ENCODE results near the gene BMP8B. TPM values are rescaled to one million over a fixed set of nuclear protein-coding genes. Genes with fewer than 3 reads are reported as not detected.

The BMP8B gene
- total RNA-seq, 1 experiment from 2014 or later: not detected

DNA sequence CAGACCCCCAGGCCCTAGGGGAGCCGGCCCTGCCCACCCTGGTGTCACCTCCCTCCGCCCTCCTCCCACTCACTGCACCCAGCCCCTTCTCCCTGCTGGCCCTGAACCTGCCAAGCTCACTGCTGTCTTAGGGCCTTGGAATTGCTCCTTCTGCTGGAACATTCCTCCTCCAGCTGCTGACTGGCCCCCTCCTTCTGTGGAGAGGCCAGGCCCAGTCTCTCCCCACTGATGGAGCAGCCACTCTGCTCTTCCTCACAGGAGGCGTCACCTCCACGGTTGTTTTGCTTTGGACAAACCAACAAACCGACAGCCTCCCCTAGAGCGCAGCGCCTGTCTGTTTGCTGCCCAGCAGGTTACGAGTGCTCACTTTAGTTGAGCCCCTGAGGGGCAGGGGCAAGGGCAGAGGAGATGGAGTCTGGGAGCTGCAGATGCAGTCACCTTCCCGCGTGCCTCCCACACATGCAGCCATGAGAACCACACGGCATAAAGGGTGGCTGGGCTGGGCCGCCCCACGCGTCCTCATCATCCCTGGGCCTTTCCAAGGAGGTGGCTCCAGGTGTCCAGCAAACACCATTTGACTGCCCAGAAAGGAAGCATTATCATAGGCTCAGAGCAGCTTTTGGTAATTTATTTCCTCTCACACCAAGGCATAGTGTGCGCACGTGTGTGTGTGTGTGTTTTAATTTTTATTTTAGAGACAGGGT is 27.0 kb downstream of the BMP8B start:
- Histone ChIP-seq H4K20me1 (ENCODE audit: insufficient read depth, low read depth, low read length) (no peaks in the 10 kb centered on the region), H3K4me3 (ENCODE audit: low read length) (no peak overlapping the region), H3K27ac (ENCODE audit: low read length) (no peak overlapping the region), H3K9me2 (replicated peaks; ENCODE audit: insufficient read depth, low read length) (no peaks in the 10 kb centered on the region), H3K36me3 (ENCODE audit: insufficient read depth, low read length) (no peaks in the 10 kb centered on the region), H3K79me2 (ENCODE audit: low read length) (no peaks in the 10 kb centered on the region), H3K9ac (ENCODE audit: low read length) (no peak overlapping the region), H2AFZ (ENCODE audit: low read length) (no peak overlapping the region), H3K9me3 (ENCODE audit: low read length) (no peaks in the 10 kb centered on the region), H3K4me1 (ENCODE audit: low read length) (no peaks in the 10 kb centered on the region), H3K4me2 (ENCODE audit: low read depth, low read length, poor library complexity, severe bottlenecking) (no peak overlapping the region), H3K27me3 (ENCODE audit: low read length) (no peaks in the 10 kb centered on the region)
- no peak for DNase-seq

DNA sequence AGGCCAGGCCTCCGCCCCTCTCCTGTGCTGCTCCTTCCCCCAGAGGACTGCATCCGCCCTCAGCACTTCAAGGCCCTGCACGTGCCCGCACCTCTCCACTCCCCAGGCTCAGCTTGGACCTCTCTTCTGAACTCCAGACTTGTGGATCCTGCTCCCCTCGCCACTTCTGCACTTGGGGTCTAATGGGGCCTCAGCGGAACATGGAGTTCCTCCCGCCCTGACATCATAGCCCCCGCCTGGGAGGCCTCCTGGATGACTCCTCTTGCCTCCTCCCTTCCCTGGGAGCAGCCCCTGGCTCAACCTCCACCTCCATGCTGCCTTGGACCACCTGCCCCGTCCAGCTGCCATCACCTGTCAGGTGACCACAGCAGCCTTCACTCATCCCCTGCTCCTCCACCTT is 27.6 kb downstream of the BMP8B start:
- H3K27me3 ChIP-seq (ENCODE audit: low read length): no peaks in the 10 kb centered on the region
- no peak overlapping the region for H3K9ac ChIP-seq (ENCODE audit: low read length)
- no peaks in the 10 kb centered on the region for H3K9me2 ChIP-seq (replicated peaks; ENCODE audit: insufficient read depth, low read length)
- DNase-seq: no peak
- H3K9me3 ChIP-seq (ENCODE audit: low read length): no peaks in the 10 kb centered on the region
- H2AFZ ChIP-seq (ENCODE audit: low read length): no peak overlapping the region
- no peaks in the 10 kb centered on the region for H3K36me3 ChIP-seq (ENCODE audit: insufficient read depth, low read length)
- H3K4me1 ChIP-seq (ENCODE audit: low read length): no peaks in the 10 kb centered on the region
- no peaks in the 10 kb centered on the region for H4K20me1 ChIP-seq (ENCODE audit: insufficient read depth, low read depth, low read length)
- no peak overlapping the region for H3K4me2 ChIP-seq (ENCODE audit: low read depth, low read length, poor library complexity, severe bottlenecking)
- H3K79me2 ChIP-seq (ENCODE audit: low read length): no peaks in the 10 kb centered on the region
- no peak overlapping the region for H3K27ac ChIP-seq (ENCODE audit: low read length)
- no peak overlapping the region for H3K4me3 ChIP-seq (ENCODE audit: low read length)

DNA sequence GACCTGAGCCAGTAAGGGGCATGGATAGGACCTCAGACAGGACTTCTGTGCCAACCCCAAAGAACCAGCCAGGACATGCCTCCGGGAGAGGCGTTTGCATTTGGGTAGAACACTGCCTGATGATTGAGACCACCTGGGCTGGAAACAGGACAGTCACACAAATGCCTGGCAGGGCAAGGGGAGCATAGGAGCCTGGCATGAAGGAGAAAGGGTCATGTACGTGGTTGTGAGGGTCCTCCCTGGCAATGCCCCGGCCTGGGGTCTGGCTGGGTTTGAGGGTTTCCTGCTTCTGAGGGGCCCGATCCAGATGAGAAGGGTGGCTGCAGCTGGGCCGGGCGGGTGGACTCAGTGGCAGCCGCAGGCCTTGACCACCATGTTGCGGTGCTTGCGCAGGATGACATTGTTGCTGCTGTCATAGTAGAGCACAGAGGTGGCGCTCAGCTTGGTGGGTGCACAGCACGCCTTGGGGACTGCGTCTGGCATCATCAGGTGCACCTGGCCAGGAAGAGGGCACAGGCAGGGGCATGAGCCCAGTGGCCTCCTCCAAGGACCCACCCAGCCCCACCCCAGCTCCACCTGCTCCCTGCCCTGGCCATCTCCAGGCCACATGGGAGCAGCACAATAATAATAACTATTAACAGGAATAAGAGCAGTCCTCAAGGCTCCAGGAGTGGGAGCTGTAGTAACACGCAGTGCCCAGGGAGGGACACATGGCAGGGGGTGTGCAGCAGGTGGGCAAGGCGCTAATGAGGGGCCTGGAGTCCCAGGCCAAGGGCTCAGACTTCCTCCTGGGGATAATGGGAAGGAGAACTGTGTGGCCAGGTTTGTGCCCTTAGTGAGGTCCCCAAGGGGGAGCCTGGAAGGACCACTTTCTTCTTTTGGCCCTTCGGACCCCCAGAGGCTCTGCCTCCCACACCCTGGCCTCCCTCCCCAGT is 28.3 kb downstream of the BMP8B start:
- 0 out of 2 replicates have a peak, but pooled peaks cover 3% of the 10 kb centered on the region for H3K36me3 ChIP-seq (ENCODE audit: insufficient read depth, low read length)
- H3K27me3 ChIP-seq (ENCODE audit: low read length): no peaks in the 10 kb centered on the region
- no peak overlapping the region for H3K9ac ChIP-seq (ENCODE audit: low read length)
- no peak overlapping the region for H2AFZ ChIP-seq (ENCODE audit: low read length)
- no peak overlapping the region for H3K27ac ChIP-seq (ENCODE audit: low read length)
- 0 out of 2 replicates have a peak, but pooled peaks cover 3% of the 10 kb centered on the region for H4K20me1 ChIP-seq (ENCODE audit: insufficient read depth, low read depth, low read length)
- no peak overlapping the region for H3K4me2 ChIP-seq (ENCODE audit: low read depth, low read length, poor library complexity, severe bottlenecking)
- no peaks in the 10 kb centered on the region for H3K9me2 ChIP-seq (replicated peaks; ENCODE audit: insufficient read depth, low read length)
- no peak for DNase-seq
- no peaks in the 10 kb centered on the region for H3K4me1 ChIP-seq (ENCODE audit: low read length)
- no peak overlapping the region for H3K4me3 ChIP-seq (ENCODE audit: low read length)
- H3K9me3 ChIP-seq (ENCODE audit: low read length): no peaks in the 10 kb centered on the region
- no peaks in the 10 kb centered on the region for H3K79me2 ChIP-seq (ENCODE audit: low read length)

- H3K4me2 ChIP-seq (ENCODE audit: low read depth, low read length, poor library complexity, severe bottlenecking): no peak overlapping the region
- H3K27ac ChIP-seq (ENCODE audit: low read length): no peak overlapping the region
- H3K27me3 ChIP-seq (ENCODE audit: low read length): no peaks in the 10 kb centered on the region
Observed at GRCh38 chr1:39759436-39759726, 29.3 kb downstream of the BMP8B start.

DNA sequence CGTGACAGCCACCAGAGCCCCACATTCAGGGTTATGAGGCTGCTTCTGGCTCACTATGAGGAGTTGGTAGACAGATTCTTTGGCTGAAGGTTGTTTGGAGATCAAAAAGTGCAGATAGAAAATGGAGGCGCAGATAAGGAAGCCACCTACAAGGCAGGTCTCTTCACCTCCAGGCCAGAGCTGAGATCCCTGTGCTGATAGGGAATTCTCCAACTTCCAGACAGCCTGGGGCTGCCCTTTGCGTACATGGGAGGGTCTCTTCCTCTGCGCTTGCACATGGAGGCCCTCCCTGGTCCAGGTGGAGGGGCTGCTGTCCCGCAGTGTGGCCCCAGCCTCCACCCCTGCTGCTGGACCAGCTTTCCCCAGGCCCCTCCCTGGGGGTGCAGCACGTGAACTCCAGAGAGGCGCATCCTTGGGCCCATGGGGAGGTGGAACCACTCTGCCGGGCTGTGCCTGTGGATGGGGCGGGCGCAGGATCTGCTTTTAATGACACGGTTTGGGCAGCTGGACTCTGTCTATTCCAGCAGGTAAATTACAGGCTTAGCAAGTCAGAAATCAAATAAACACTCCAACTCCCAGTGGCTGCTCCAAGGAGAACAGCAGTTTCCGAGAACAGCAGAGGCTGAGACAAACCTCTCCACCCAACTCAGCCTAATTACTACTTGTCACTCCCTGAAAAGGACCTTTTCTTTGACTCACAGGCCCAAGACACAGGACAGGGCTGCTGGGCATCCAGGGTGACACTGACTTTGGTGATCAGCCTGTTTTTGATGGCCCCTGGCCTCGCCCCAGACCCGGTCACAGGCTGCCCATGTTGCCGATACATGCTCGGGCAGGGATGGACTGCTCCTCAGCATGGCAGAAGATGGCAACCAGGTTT is 29.9 kb downstream of the BMP8B start:
- Histone ChIP-seq H3K4me3 (ENCODE audit: low read length) (no peak overlapping the region), H3K9me2 (replicated peaks; ENCODE audit: insufficient read depth, low read length) (no peaks in the 10 kb centered on the region), H3K79me2 (ENCODE audit: low read length) (no peaks in the 10 kb centered on the region), H3K27ac (ENCODE audit: low read length) (no peak overlapping the region), H3K9ac (ENCODE audit: low read length) (no peak overlapping the region), H3K4me2 (ENCODE audit: low read depth, low read length, poor library complexity, severe bottlenecking) (no peak overlapping the region), H3K4me1 (ENCODE audit: low read length) (no peaks in the 10 kb centered on the region), H3K27me3 (ENCODE audit: low read length) (no peaks in the 10 kb centered on the region), H3K9me3 (ENCODE audit: low read length) (no peaks in the 10 kb centered on the region), H2AFZ (ENCODE audit: low read length) (no peak overlapping the region), H4K20me1 (ENCODE audit: insufficient read depth, low read depth, low read length) (0 out of 2 replicates have a peak, but pooled peaks cover 3% of the 10 kb centered on the region), H3K36me3 (ENCODE audit: insufficient read depth, low read length) (peaks cover 8% of the 10 kb centered on the region; the same call in 1 of the 2 replicates)
- DNase-seq: no peak

More at GRCh38 chr1:39759436-39759726, 29.3 kb downstream of the BMP8B start:
- H3K9ac ChIP-seq (ENCODE audit: low read length): no peak overlapping the region
- H2AFZ ChIP-seq (ENCODE audit: low read length): no peak overlapping the region
- H4K20me1 ChIP-seq (ENCODE audit: insufficient read depth, low read depth, low read length): 0 out of 2 replicates have a peak, but pooled peaks cover 3% of the 10 kb centered on the region
- H3K79me2 ChIP-seq (ENCODE audit: low read length): no peaks in the 10 kb centered on the region
- no peak overlapping the region for H3K4me3 ChIP-seq (ENCODE audit: low read length)
- no peak for DNase-seq
- no peaks in the 10 kb centered on the region for H3K9me3 ChIP-seq (ENCODE audit: low read length)
- H3K4me1 ChIP-seq (ENCODE audit: low read length): no peaks in the 10 kb centered on the region
- H3K36me3 ChIP-seq (ENCODE audit: insufficient read depth, low read length): 0 out of 2 replicates have a peak, but pooled peaks cover 3% of the 10 kb centered on the region
- no peaks in the 10 kb centered on the region for H3K9me2 ChIP-seq (replicated peaks; ENCODE audit: insufficient read depth, low read length)

DNA sequence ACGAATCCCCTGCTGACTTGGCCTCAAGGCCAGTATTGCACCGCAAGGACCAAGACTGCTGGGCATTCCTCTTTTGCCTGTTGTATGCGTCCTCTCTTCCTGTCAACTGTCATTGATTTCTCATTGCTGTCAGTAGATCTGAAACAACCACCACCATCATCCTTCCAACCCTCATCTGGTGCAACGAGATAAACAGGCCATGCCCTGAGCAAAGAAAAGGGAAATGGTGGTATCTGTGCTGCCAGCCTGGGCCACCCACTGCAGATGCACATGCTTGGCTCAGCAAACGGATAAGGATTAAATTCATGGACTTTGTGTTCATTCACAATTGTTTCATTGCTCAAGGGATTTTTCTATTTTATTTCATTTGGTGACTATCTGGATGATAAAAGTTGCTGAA is 31.2 kb downstream of the BMP8B start:
- H2AFZ ChIP-seq (ENCODE audit: low read length): no peak overlapping the region
- no peak overlapping the region for H3K4me3 ChIP-seq (ENCODE audit: low read length)
- 0 out of 2 replicates have a peak, but pooled peaks cover 3% of the 10 kb centered on the region for H4K20me1 ChIP-seq (ENCODE audit: insufficient read depth, low read depth, low read length)
- no peak overlapping the region for H3K9ac ChIP-seq (ENCODE audit: low read length)
- no peak for DNase-seq
- no peaks in the 10 kb centered on the region for H3K9me2 ChIP-seq (replicated peaks; ENCODE audit: insufficient read depth, low read length)
- H3K27ac ChIP-seq (ENCODE audit: low read length): no peak overlapping the region
- H3K27me3 ChIP-seq (ENCODE audit: low read length): no peaks in the 10 kb centered on the region
- no peaks in the 10 kb centered on the region for H3K4me1 ChIP-seq (ENCODE audit: low read length)
- H3K79me2 ChIP-seq (ENCODE audit: low read length): no peaks in the 10 kb centered on the region
- H3K36me3 ChIP-seq (ENCODE audit: insufficient read depth, low read length): peaks cover 11% of the 10 kb centered on the region; the same call in 1 of the 2 replicates
- H3K4me2 ChIP-seq (ENCODE audit: low read depth, low read length, poor library complexity, severe bottlenecking): no peak overlapping the region
- no peaks in the 10 kb centered on the region for H3K9me3 ChIP-seq (ENCODE audit: low read length)

DNA sequence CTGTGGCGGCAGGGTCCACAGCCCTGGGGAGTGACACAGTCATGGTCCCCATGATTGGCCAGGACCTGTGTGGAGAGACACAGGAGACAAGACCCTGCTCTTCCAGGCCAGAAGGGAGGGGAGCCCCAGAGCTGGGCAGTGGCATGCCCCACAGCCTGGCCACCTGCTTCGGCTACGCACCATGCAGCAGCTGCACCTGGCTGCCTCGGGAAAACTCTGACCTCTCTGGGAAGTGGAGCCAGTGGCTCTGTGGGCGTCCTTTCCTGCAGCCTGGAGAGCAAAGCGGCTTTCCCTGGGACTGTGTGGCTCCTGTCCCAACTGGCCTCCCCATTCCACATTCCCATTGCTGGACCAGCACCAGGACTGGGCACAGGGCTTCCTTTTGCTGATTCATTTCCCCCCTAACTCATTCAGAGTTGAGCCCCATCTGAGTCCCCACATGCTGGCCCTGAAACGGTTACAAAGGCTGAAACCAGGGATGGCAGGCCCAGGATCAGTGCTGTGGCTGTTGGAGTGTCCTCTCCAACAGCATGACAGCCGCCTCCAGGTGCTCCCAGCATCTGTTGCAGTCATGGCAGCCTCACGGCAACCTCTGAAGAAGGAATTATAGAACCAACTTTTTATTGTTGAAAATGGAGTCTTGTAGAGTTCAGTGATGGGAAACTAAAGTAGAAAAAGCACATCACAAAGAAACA is 32.6 kb downstream of the BMP8B start:
- Histone ChIP-seq H3K36me3 (ENCODE audit: insufficient read depth, low read length) (peaks cover 12% of the 10 kb centered on the region; the same call in 1 of the 2 replicates), H3K9me3 (ENCODE audit: low read length) (no peaks in the 10 kb centered on the region), H3K4me3 (ENCODE audit: low read length) (no peak overlapping the region), H2AFZ (ENCODE audit: low read length) (no peak overlapping the region), H3K27ac (ENCODE audit: low read length) (no peak overlapping the region), H3K9me2 (replicated peaks; ENCODE audit: insufficient read depth, low read length) (no peaks in the 10 kb centered on the region), H3K4me1 (ENCODE audit: low read length) (no peaks in the 10 kb centered on the region), H3K9ac (ENCODE audit: low read length) (no peak overlapping the region), H3K4me2 (ENCODE audit: low read depth, low read length, poor library complexity, severe bottlenecking) (no peak overlapping the region), H4K20me1 (ENCODE audit: insufficient read depth, low read depth, low read length) (0 out of 2 replicates have a peak, but pooled peaks cover 3% of the 10 kb centered on the region), H3K79me2 (ENCODE audit: low read length) (no peaks in the 10 kb centered on the region), H3K27me3 (ENCODE audit: low read length) (no peaks in the 10 kb centered on the region)
- no peak for DNase-seq
